ENCODE data around the gene PGAP1.

GRCh38 chr2:196830701-196831100, 95.8 kb downstream of the PGAP1 start:
- TF ChIP-seq EZH2 (IDR thresholded peaks at IDR 0.05; ENCODE audit: insufficient read depth, poor library complexity, severe bottlenecking) (no peak), EZH2phosphoT487 (IDR thresholded peaks at IDR 0.05; ENCODE audit: insufficient read depth, low read depth) (no peak)
